ENCODE measurements around the gene EIF3A.
"Not testable (repeated sequence)": the region's sequence is repeated elsewhere in the genome, so short reads cannot be mapped to it uniquely, and the experiment has no call there.

The EIF3A gene

DNA sequence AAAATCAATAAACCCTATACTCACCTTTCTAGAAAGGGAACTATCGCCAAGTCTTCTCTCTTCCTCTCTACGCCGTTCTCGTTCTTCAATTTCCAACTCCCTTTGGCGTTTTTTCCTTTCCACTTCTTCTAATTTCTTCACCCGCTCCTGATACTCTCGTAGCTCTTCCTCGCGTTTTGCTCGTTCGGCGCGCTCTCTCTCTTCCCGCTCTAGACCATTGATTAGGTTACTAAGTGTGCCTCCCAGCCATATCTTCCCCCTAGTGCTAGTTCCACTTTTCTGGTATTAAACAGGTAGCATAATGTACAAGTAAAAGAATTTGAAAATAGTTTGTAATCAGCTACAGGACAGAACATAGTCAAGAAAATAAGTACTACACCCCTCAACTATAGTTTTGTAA is 30.8 kb downstream of the EIF3A start:
- no peak for DNase-seq

DNA sequence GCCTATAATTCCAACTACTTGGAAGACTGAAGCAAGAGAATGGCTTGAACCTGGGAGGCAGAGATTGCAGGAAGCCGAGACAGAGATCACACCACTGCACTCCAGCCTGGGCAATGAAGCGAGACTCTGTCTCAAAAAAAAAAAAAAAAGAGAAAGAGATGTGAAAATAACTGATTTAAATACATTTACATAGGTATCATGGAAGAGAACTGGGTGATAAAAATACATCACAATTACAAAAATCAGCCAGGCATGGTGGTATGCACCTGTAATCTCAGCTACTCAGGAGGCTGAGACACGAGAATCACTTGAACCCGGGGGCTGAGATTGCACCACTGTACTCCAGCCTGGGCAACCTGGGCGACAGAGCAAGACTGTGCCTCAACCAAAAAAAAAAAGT is 31.3 kb downstream of the EIF3A start:
- no peak for DNase-seq

DNA sequence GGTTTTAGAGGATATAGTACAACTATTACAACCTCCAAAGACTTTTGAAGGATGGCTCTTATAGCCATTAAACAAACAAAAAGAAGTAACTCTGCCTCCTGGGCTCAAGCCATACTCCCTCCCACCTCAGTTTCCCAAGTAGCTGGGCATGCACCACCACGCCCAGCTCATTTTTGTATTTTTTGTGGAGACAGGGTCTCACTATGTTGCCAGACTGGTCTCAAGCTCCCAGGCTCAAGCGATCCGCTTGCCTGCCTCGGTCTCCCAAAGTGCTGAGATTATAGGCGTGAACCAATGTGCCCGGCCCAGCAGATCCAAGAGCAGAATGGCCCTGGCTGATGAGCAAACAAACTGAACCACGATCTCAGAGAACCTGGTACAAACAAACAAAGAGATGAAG is 35.1 kb downstream of the EIF3A start:
- no peak for DNase-seq

DNA sequence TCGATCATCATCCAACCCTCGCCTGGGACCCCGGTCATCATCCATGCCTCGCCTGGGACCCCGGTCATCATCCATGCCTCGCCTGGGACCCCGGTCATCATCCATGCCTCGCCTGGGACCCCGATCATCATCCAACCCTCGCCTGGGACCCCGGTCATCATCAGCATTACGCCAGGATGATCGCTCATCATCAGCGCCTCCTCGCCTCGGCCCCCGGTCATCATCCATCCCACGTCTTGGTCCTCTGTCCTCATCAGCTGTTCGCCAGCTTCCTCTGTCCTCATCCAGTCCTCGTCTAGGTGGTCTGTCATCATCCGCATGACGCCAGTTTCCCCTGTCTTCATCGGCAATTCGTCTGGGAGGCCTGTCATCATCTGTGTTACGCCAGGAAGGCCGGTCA is 38.4 kb downstream of the EIF3A start:
- no peak for DNase-seq

DNA sequence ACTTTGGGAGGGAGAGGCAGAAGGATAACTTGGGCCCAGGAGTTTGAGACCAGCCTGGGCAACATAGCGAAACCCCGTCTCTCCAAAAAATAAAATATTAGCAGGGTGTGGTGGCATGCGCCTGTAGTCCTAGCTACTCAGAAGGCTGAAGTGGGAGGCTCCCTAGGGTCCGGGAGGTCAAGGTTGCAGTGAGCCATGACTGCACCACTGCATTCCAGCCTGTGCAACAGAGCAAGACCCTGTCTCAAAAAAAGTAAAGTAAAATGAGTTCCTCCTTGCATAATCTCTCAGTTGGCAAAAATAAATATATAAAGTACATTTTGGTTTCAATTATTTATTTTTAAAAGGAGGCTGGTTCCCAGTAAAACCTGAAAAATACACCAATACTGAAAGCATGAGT is 39.3 kb downstream of the EIF3A start:
- no peak for DNase-seq

DNA sequence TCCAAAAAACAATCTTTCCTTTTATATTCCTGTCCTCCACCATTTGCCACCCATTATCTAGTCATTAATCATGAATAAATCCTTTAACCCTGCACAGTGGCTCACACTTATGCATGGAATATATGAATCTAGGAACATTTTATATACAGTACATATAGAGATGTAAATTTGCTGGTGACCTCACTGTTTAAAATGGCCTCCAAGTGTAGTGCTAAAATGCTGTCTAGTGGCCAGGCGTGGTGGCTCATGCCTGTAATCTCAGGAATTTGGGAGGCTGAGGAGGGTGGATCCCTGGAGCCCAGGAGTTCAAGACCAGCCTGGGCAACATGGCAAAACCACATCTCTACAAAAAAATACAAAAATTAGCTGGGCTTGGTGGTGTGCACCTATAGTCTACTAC is 41.5 kb downstream of the EIF3A start:
- DNase-seq, result no peak

DNA sequence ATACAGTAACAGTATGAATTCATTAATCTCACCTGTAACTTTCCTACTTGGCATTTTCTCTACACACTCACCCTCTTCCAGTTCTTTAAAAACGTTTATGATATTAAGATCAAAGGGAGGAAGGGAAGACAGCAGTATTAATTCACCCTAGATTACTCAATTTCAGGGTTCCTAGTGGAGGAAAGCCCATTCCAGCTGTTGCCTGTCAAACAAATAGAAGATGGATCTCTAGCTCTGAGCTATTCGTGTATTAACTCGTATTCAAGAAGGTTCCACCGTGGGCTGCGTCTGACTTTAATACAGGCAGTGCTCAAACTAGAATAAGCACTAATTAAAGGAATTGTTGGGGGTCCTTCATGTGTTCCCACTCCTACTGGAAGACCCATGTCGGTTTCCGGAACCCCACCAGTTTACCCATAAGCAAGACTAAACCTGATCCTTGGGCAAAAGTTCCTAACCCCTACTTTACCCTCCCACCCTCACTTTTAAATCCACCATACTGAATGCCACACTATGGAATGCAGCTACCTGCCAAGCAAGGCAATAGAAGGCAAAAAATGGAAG is 49.0 kb downstream of the EIF3A start:
- DNase-seq, result no peak

DNA sequence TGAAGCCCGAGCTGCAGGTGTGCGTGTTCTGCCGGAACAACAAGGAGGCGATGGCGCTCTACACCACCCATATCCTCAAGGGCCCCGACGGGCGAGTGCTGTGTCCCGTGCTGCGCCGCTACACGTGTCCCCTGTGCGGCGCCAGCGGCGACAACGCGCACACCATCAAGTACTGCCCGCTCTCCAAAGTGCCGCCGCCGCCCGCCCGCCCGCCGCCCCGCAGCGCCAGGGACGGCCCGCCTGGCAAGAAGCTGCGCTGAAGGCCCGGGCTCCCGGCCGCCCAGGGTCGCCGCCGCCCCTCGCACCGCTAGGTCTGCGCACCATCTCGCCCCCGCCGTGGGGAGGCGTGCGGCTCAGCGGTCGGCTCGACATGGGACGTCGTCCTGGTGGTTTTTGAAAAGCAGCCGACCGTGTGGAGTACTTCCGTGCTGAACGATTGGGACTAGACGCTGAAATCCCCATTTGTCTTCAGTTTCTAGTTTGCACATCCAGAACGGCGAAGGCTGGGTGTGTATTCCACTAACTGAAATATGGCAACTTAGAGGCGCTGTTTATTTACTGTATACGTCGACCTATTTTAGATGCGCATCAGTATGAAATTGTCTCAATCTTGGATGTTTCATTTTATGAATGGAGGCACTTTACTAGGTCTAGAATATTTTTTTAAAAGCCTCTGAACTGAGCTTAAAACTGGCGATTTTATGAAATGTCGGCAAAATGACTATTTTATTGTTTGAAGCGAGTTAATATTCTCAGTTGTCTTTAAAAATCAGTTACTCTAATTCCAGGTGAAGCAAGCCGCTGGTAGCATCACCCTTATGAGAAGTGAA is 50.0 kb downstream of the EIF3A start:
- DNase-seq, result peak; percentile 33

DNA sequence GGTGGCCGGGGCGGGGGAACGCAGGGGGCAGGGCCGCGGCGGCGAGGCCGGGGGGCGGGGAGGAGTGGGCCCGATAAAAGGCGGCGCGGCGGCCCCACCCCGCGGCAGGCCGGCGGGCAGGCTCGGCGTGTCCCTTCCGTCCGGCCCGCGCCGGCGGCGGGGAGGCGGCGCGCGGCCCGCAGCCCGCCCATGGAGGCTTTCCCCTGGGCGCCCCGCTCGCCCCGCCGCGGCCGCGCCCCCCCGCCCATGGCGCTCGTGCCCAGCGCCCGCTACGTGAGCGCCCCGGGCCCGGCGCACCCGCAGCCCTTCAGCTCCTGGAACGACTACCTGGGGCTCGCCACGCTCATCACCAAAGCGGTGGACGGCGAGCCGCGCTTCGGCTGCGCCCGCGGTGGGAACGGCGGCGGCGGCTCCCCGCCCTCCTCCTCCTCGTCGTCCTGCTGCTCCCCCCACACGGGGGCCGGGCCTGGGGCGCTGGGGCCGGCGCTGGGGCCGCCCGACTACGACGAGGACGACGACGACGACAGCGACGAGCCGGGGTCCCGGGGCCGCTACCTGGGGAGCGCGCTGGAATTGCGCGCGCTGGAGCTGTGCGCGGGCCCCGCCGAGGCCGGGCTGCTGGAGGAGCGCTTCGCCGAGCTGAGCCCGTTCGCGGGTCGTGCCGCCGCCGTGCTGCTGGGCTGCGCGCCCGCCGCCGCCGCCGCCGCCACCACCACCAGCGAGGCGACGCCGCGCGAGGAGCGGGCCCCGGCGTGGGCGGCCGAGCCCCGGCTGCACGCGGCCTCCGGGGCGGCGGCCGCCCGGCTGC is 50.8 kb downstream of the EIF3A start, which contains the start of gene NANOS1:
TSS of gene NANOS1 (plus strand) at position 102 of the 808 bp plus-strand sequence. CDS start at position 190, 88 bp downstream.
- no peak for DNase-seq

DNA sequence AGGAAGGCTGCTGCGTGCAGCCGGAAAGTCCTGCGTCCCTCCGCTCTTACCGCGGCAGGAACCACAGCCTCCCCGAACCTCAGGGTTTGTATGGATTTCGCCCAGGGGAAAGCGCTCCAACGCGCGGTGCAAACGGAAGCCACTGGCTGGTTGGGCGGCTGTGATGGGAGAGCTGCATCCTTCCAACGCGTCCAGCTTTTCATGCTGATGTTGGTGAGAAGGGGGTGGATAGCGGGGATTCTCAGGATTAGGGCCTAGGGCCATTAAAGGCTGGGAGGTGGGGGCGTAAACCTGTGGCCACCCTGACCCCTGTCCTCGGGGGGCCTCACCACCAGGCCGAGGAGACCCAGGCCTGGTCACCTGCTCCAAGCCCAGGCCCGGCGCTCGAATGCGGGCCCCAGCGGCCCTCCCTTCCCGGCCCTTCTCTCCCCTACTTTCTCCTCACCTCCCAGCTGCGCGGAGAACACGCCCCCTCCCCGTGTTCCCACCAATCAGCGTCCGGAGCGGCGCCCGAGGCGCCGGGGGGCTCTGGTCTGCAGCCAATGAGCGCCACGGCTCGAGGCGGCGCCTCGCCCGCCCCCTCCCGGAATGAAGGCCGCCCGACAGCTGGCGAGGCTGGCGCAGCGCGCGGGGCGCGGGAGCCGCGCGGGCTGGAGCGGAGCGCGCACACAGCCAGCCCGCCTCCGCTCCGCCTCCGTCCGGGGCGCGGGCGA is 51.6 kb downstream of the EIF3A start:
- DNase-seq, result peak; percentile 73

DNA sequence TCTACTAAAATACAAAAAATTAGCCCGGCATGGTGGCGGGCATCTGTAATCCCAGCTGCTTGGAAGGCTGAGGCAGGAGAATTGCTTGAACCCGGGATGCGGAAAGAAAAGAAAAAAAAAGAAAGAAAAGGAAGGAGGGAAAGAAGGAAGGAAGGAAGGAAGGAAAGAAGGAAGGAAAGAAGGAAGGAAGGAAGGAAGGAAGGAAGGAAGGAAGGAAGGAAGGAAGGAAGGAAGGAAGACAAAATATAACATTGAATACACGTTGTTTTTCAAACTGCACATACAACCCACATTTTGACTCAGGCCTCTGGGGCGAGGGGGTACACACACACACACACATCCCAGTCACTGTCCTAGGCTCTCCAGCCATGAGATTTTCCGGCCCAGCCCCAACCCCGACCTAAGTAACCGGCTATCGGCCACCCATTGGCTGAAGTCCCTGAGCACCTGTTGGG is 52.1 kb downstream of the EIF3A start:
- DNase-seq, result not testable (repeated sequence)

DNA sequence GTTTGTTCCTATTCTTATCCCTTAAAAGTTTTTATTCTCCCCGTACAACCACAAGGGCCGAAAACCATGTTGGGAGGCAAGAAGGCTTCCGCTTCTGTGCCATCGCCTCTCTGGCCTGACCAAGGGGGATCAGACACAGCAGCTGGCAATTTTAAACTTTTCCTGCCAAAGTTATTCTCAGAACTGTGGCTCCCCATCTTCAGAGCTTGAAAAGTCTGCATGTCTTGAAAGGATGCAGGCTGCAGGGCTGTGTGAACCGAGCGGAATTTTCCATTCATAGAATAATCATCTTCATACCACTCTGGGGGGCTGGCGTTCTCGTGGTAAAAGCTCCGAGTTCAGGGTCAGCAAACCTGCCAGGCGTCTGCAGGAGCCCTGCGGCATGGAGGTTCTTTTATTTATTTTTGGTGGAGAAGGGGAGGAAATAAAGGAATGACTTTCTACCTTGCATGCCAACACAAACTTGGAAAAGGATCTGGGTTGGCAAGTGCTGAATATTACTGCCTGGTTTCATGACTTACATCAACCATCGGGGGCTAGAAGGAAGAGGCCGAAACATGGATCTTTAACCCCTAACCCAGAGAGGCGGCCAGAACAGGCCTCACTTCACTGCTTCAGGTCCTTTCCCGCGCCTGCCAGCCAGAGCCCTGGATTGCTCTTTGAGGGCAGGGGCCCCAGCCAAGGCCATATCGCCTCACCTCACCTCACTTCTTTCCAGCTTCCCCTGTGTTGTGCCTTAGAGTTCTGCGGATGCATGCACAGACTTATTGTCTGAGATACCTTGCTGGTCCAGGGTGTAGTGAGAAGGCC is 54.1 kb downstream of the EIF3A start:
- no peak for DNase-seq

DNA sequence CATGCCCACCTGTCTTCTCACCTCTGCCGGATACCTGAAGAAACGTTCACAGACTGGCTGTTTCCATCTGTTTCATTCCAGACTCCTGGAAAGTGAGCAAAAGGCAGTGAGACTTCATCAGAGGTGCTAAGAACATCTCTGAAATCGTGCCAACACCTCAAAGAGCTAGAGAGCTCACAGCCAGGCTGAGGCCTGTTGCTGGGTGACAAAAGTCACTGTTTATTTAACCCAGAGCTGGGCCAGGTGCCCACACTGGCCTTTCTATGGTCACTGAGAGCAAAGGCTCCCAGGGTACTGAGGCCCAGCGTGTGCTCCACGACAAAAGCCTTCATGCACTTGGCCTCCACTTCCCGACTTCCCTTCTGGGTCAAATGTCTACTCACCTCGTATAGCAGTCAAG is 54.8 kb downstream of the EIF3A start:
- no peak for DNase-seq

DNA sequence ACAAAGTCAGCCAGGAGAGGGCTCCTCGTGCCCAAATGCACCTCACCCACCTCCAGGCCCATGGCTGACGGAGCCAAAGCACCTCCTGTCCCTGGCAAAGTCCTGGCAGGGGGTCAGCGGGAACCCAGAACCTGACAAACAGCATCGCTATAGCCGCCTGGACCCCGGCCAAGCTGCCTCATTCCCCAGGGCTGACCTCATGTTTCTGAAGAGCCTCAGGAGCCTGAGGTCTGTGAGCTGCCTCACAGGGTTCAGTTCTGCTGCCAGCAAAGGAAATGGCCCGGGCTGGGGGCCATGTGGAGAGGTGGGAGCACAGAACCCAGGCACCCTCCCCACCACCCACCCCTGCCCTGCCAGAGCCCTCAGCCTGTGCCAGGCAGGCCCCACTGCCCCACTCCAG is 55.3 kb downstream of the EIF3A start:
- DNase-seq, result no peak

DNA sequence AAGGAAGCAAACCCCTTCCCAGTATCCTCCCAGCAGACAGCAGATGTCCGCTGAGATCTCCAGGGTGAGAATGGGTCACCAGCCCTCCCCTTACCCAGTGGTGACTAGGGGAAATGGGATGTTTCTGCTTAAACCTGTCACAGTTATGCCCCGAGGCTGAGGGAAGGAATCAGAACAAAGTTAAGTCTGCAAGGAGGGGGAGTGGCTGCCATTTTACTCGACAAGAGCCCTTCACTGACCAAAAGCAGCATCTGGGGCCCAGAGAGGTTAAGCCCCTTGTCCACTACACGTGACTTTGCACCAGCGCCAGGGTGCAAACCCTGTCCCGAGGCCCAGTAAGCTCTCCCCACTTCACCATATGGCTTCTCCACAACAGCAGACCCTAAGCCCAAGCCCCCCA is 55.7 kb downstream of the EIF3A start:
- DNase-seq, result no peak

DNA sequence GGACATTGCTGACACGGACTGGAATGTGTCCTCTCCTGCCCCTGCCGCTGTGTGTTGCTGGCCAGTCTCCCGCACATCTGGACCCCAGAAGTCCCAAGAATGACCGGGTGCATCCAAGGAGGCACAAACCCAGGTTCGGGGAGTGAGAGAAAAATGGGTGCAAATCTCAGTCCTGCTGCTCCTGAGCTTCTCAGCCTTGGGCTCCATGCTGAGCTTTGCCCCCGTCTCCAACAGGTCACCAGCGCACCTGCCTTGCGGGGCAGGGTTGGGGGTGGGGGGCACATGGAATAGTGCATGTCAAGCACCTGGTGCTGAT is 57.1 kb downstream of the EIF3A start:
- DNase-seq, result no peak

DNA sequence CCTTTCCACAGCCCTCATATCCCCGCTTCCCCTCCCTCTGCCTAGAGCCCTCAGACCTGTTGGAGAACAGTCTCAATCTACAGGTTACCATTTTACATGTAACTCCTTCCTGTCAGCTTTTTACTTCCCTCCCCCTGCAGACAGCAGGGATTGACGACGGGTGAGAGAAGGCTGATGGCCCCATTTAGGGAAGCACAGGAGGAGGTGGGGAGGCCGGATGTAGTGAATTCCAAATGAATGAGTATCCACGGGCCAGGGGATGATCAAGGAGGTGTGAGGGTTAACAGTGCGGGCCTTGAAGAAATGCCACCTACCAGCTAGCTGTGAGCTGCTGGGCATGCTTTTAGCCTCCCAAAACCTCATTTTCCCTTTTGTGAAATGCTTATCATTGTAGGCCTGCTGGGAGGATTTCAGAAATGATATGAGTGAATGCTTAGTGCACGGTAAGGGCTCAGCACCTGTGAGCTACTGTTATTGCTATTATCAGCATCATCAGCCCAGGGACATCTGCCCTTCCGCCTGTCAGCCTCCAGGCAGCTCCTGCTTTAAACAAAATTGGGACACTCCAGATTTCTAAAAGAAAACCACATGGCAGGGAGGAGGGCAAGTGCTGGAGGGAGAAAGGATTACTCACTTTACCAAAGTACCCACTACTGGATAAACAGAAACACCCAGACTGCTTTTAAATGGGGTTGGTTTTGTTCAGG is 57.6 kb downstream of the EIF3A start:
- DNase-seq, result no peak

DNA sequence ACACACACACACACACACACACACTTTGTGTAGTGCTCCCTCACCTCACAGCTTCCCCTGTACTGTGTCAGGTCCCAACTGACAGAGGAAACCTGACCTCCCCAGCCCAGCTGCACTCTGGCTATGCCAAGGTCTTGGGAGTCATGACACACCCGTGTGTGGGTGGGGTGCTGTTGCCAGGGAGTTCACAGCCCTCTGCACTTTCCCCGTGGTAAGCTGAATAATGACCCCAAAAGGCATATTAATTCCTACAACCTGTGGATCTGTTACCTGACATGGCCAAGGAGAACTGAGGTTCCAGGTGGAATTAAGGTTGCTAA is 60.0 kb downstream of the EIF3A start:
- DNase-seq, result no peak

DNA sequence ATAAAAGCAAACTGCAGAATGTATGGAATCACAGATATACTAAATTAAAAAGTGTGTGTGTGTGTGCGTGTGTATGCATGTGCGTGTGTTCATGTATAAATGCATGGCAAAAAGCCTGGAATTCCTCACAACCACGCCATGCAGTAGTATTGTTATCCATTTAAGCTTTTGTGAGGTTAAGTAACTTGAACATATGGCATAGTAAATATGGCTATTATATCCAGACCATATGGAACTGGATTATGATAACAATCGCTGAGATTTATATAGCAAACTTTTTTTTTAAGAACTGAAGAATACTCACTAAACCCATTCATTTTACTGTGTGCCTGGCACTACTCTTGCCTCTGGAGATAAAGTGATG is 73.4 kb downstream of the EIF3A start:
- no peak for DNase-seq

DNA sequence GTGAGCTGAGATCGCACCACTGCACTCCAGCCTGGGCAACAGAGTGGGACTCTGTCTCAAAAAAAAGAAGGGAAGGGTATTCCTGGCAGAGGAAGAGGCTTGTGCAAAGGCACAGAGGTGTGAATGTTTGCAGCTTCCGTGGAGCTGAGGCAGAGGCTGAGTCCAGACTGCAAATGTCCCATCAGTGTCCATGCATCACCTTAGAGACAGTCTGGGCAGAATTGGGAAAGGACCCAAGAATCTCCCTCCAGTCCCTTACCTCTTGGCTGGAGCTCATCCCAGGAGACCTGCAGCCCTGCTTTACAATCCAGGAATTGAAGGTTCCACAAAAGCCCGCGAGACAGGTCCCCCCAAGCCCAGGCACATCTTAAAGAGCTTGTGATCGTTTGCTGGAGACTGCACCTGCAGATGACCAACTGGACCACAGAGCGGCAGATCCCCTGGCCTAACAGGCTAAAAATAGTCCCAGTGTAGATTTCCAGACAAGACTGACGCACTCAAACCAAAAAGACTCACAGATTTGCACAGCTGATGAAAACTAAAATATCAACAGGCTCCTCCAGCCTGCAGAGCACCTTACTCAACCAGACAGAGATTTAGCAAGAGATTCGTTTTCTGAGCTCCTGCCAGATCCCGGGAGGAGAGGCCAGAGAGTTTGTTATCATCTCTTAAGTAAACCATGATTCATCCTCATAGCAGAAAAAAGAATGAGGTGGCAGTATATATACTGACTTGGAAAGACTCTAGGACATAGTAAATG is 74.0 kb downstream of the EIF3A start:
- DNase-seq, result no peak

DNA sequence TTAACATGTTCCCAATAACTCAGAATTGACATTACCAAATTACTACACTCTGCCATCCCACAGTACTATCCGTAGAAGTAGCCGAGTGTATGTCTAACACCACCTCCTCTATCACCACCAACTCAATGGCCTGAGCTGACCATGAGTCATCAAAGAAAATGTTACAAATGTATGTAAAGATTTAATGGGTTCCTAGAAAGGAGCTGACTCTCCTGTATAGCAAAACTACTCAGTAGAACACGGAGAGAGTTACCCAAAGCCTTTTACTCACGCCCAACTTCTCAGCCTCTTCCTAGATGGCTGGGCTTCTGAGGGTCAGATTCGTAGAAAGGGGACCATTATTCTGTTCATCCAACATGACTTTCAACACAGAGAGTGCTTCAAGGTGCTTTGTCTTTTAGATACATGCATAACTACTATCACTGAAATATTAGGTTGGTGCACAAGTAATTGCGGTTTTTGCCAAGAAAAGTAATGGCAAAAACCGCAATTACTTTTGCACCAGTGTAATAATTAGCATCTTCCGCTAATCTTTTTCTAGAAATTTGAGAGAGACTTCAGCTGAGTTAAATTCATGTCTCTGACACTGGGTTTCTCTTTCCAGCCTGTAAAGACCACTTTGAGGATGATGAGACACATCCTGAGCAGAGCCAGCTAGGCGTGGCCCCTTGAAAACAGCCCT is 75.1 kb downstream of the EIF3A start:
- DNase-seq, result no peak

All from activated CD4-positive, alpha-beta T cell treated with anti-CD3 and anti-CD28 coated beads for 1 hour (primary cell).